Smooth muscle cell (in vitro differentiated cells): ENCODE data around the gene SMCHD1. TPM values are rescaled to one million over a fixed set of nuclear protein-coding genes. Genes with fewer than 3 reads are reported as not detected.

Experiments
- DNase-seq: peaks from one replicate; lab custom pipeline; 2025; ENCODE audit not compliant: unreplicated experiment; lab: John Stamatoyannopoulos, UW
- H2AFZ ChIP-seq: fragments of 200-600 bp; sonication (generic); 2 replicates; pipeline ENCODE4 v1.6.0; 2016; ENCODE audit warnings: antibody characterized with exemption, low read depth, mild to moderate bottlenecking
- H3F3A ChIP-seq: fragments of 200-600 bp; sonication (generic); 2 replicates; pipeline ENCODE4 v1.6.0; 2017; ENCODE audit warnings: antibody characterized with exemption, low read depth
- H3K27ac ChIP-seq: fragments of 200-600 bp; sonication (generic); 2 replicates; pipeline ENCODE4 v1.5.1; 2016; ENCODE audit warnings: low read depth, mild to moderate bottlenecking
- H3K27me3 ChIP-seq: fragments of 200-600 bp; sonication (generic); 2 replicates; pipeline ENCODE4 v1.6.1; 2016; ENCODE audit warnings: low read depth, mild to moderate bottlenecking
- H3K36me3 ChIP-seq: fragments of 200-600 bp; sonication (generic); 2 replicates; pipeline ENCODE4 v1.5.1; 2016; ENCODE audit warnings: low read depth
- H3K4me1 ChIP-seq: fragments of 200-600 bp; sonication (generic); 2 replicates; pipeline ENCODE4 v1.5.1; 2016; ENCODE audit warnings: low read depth
- H3K4me2 ChIP-seq: fragments of 200-600 bp; sonication (generic); 2 replicates; pipeline ENCODE4 v1.6.0; 2016; ENCODE audit warnings: mild to moderate bottlenecking
- H3K4me3 ChIP-seq: fragments of 200-600 bp; sonication (generic); 2 replicates; pipeline ENCODE4 v1.5.1; 2016; ENCODE audit warnings: mild to moderate bottlenecking
- H3K79me2 ChIP-seq: fragments of 200-600 bp; sonication (generic); 2 replicates; pipeline ENCODE4 v1.6.0; 2016; ENCODE audit warnings: low read depth, mild to moderate bottlenecking
- H3K9ac ChIP-seq: fragments of 200-600 bp; sonication (generic); 2 replicates; pipeline ENCODE4 v1.6.0; 2016; ENCODE audit warnings: low read depth
- H3K9me3 ChIP-seq: fragments of 200-600 bp; sonication (generic); replicated peaks from 2 replicates; pipeline ENCODE4 v1.5.1; 2016; ENCODE audit warnings: low read depth
- H4K20me1 ChIP-seq: fragments of 200-600 bp; sonication (generic); 2 replicates; pipeline ENCODE4 v1.6.0; 2016; ENCODE audit warnings: low read depth
- CTCF ChIP-seq: fragments of 200-600 bp; sonication (generic); IDR thresholded peaks from 2 replicates; pipeline ENCODE4 v1.5.1; 2017; ENCODE audit warnings: borderline replicate concordance, mild to moderate bottlenecking, antibody characterized with exemption; ENCODE audit not compliant: insufficient read depth, poor library complexity, severe bottlenecking
- WGBS: methylation state at CpG from one replicate; pipeline ENCODE4 v1.1.7; 2016; ENCODE audit warnings: low lambda C conversion rate; 5-methylcytosine and 5-hydroxymethylcytosine counted together
- polyA plus RNA-seq: library from polyadenylated mRNA; unstranded; fragments of >200 nt; fragmentation: Nextera tagmentation; extraction: Ambion mirVana; gene quantifications from 2 replicates; pipeline ENCODE4 v1.2.1, GENCODE V29; 2016
- total RNA-seq: library from RNA; depleted of rRNA; stranded (reverse); fragments of >200 nt; gene quantifications from 2 replicates; pipeline ENCODE4 v1.2.3, GENCODE V29; 2014

Gene SMCHD1
- total and polyA plus RNA-seq, 2 experiments from 2014 or later, result 5.9 to 46.3 TPM

GRCh38 chr18:2627821-2628276, 27.7 kb upstream of the SMCHD1 start:
- no peak for DNase-seq
- Histone ChIP-seq H3K36me3 (no peaks in the 10 kb centered on the region), H3K4me2 (no peak overlapping the region), H2AFZ (no peak overlapping the region), H3K27ac (peak overlapping the region; percentile 20), H3K27me3 (no peaks in the 10 kb centered on the region), H3K9ac (no peak overlapping the region), H3K79me2 (no peaks in the 10 kb centered on the region), H3F3A (no peaks in the 10 kb centered on the region), H4K20me1 (no peaks in the 10 kb centered on the region), H3K4me3 (no peak overlapping the region), H3K9me3 (no peaks in the 10 kb centered on the region), H3K4me1 (no peaks in the 10 kb centered on the region)
- 90% methylated on average over 1 of the region's 1 CpG for WGBS
- TF ChIP-seq CTCF, result no peak

GRCh38 chr18:2629003-2629402, 26.5 kb upstream of the SMCHD1 start:
- Histone ChIP-seq H3K9me3 (no peaks in the 10 kb centered on the region), H3K4me1 (no peaks in the 10 kb centered on the region), H2AFZ (no peak overlapping the region), H3K36me3 (no peaks in the 10 kb centered on the region), H3K79me2 (no peaks in the 10 kb centered on the region), H3K4me3 (no peak overlapping the region), H3K9ac (no peak overlapping the region), H3F3A (no peaks in the 10 kb centered on the region), H4K20me1 (no peaks in the 10 kb centered on the region), H3K27me3 (no peaks in the 10 kb centered on the region), H3K4me2 (no peak overlapping the region), H3K27ac (no peak overlapping the region)
- 98% methylated on average over 2 of the region's 2 CpGs for WGBS
- no peak for DNase-seq
- TF ChIP-seq CTCF, result no peak

- Histone ChIP-seq H3K4me1 (no peaks in the 10 kb centered on the region), H2AFZ (no peak overlapping the region), H4K20me1 (no peaks in the 10 kb centered on the region), H3K4me3 (no peak overlapping the region), H3K9me3 (no peaks in the 10 kb centered on the region), H3K9ac (no peak overlapping the region), H3K4me2 (no peak overlapping the region), H3K79me2 (no peaks in the 10 kb centered on the region), H3F3A (no peaks in the 10 kb centered on the region), H3K36me3 (no peaks in the 10 kb centered on the region), H3K27me3 (no peaks in the 10 kb centered on the region), H3K27ac (no peak overlapping the region)
- DNase-seq, result no peak
- TF ChIP-seq CTCF, result no peak
- 92% methylated on average over 1 of the region's 1 CpG for WGBS
Measured at GRCh38 chr18:2635586-2635985, 19.9 kb upstream of the SMCHD1 start.

GRCh38 chr18:2636126-2636631, 19.3 kb upstream of the SMCHD1 start:
- TF ChIP-seq CTCF, result no peak
- Histone ChIP-seq H3K36me3 (no peaks in the 10 kb centered on the region), H3K4me3 (no peak overlapping the region), H3K9me3 (no peaks in the 10 kb centered on the region), H3F3A (no peaks in the 10 kb centered on the region), H3K27ac (no peak overlapping the region), H3K9ac (no peak overlapping the region), H3K79me2 (no peaks in the 10 kb centered on the region), H3K27me3 (no peaks in the 10 kb centered on the region), H4K20me1 (no peaks in the 10 kb centered on the region), H3K4me1 (no peaks in the 10 kb centered on the region), H2AFZ (no peak overlapping the region), H3K4me2 (no peak overlapping the region)
- WGBS, result 84% methylated on average over 9 of the region's 9 CpGs
- DNase-seq, result no peak
